Measurements from ENCODE around the gene IL17RE. TPM values are rescaled to one million over a fixed set of nuclear protein-coding genes. Genes with fewer than 3 reads are reported as not detected.

Gene IL17RE
- total and polyA plus RNA-seq, 12 donors, result 0.22 to 4.3 (median 1.5) TPM

GRCh38 chr3:9948586-9948985 lies 45.9 kb downstream of the IL17RE start:
- intact Hi-C loops (cut with DNase I), result loop anchor here in 1 of 2 donors (10.0 kb wide), 1 partner anchor 224 kb away; no protein-coding TSS in a partner anchor
- Histone ChIP-seq H3K9me3 (replicated peaks in 1 of 3) (no peaks in the 10 kb centered on the region), H3K27ac (no peak overlapping the region)

GRCh38 chr3:9949115-9949514 lies 46.5 kb downstream of the IL17RE start:
- intact Hi-C loops (cut with DNase I), result loop anchor here in 1 of 2 donors (10.0 kb wide), 1 partner anchor 224 kb away; no protein-coding TSS in a partner anchor
- H3K4me3 ChIP-seq, result no peak overlapping the region

More at GRCh38 chr3:9948586-9948985, 45.9 kb downstream of the IL17RE start:
- WGBS, 4 donors, result 82 to 93% (median 90%) methylated on average over 1 to 3 of the region's 3 CpGs
- Histone ChIP-seq H3K27me3 (no peaks in the 10 kb centered on the region), H3K4me1 (replicated peaks in 1 of 2) (peaks cover 14 to 30% of the 10 kb centered on the region in 2 donors), H3K36me3 (replicated peaks in 1 of 2) (no peaks in the 10 kb centered on the region), H3K4me3 (no peak overlapping the region)
- TF ChIP-seq POLR2A (IDR thresholded peaks at IDR 0.05), result no peak
- TF ChIP-seq, protein P1, sequence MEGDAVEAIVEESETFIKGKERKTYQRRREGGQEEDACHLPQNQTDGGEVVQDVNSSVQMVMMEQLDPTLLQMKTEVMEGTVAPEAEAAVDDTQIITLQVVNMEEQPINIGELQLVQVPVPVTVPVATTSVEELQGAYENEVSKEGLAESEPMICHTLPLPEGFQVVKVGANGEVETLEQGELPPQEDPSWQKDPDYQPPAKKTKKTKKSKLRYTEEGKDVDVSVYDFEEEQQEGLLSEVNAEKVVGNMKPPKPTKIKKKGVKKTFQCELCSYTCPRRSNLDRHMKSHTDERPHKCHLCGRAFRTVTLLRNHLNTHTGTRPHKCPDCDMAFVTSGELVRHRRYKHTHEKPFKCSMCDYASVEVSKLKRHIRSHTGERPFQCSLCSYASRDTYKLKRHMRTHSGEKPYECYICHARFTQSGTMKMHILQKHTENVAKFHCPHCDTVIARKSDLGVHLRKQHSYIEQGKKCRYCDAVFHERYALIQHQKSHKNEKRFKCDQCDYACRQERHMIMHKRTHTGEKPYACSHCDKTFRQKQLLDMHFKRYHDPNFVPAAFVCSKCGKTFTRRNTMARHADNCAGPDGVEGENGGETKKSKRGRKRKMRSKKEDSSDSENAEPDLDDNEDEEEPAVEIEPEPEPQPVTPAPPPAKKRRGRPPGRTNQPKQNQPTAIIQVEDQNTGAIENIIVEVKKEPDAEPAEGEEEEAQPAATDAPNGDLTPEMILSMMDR (IDR thresholded peaks at IDR 0.05), result no peak
- DNase-seq, result no peak

DNA sequence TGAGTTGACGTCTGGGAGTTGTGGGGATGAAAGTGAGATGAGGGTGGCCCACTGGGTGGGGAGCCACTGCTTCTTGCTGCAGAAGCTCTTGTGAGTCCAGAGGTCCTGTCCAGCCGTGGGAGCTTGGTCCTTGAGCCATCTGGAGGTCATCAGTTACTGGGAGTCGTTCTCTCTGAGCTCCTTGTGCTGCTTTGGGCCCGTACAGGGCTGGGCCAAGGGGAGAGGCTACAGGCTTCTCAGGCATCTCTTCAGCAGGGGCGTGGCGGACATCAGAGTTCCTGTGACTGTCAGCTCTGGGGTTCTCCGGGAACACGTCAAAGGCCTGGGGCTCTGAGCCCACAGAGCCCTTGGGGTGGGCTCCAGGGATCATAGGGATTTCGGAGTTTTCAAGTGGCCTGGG lies 47.0 kb downstream of the IL17RE start:
- Histone ChIP-seq H3K9me3 (replicated peaks in 1 of 3) (no peaks in the 10 kb centered on the region), H3K27ac (no peak overlapping the region), H3K27me3 (no peaks in the 10 kb centered on the region), H3K4me1 (replicated peaks in 1 of 2) (peaks cover 14 to 30% of the 10 kb centered on the region in 2 donors), H3K36me3 (replicated peaks in 1 of 2) (no peaks in the 10 kb centered on the region), H3K4me3 (no peak overlapping the region)
- no peak for DNase-seq
- no peak for TF ChIP-seq POLR2A (IDR thresholded peaks at IDR 0.05)
- TF ChIP-seq, protein P1 (IDR thresholded peaks at IDR 0.05), result no peak
- intact Hi-C loops (cut with DNase I), result loop anchor here in 1 of 2 donors (10.0 kb wide), 1 partner anchor 225 kb away; no protein-coding TSS in a partner anchor
- 65 to 100% (median 79%) methylated on average over 2 to 9 of the region's 9 CpGs for WGBS, 4 donors

More at GRCh38 chr3:9949115-9949514, 46.5 kb downstream of the IL17RE start:
- H3K27ac ChIP-seq, result no peak overlapping the region
- no peaks in the 10 kb centered on the region for H3K27me3 ChIP-seq
- WGBS, 4 donors, result 86 to 100% (median 95%) methylated on average over 4 to 7 of the region's 7 CpGs
- DNase-seq, result no peak
- H3K36me3 ChIP-seq (replicated peaks in 1 of 2), result no peaks in the 10 kb centered on the region
- peaks cover 14 to 30% of the 10 kb centered on the region in 2 donors for H3K4me1 ChIP-seq (replicated peaks in 1 of 2)
- TF ChIP-seq POLR2A (IDR thresholded peaks at IDR 0.05), result no peak
- TF ChIP-seq, protein P1 (IDR thresholded peaks at IDR 0.05), result no peak
- H3K9me3 ChIP-seq (replicated peaks in 1 of 3), result no peaks in the 10 kb centered on the region

GRCh38 chr3:9951126-9951525 lies 48.5 kb downstream of the IL17RE start:
- Histone ChIP-seq H3K27ac (no peak overlapping the region), H3K36me3 (replicated peaks in 1 of 2) (no peaks in the 10 kb centered on the region), H3K27me3 (no peaks in the 10 kb centered on the region), H3K4me3 (no peak overlapping the region), H3K4me1 (replicated peaks in 1 of 2) (peaks cover 14 to 27% of the 10 kb centered on the region in 2 donors), H3K9me3 (replicated peaks in 1 of 3) (no peaks in the 10 kb centered on the region)
- 42 to 55% (median 50%) methylated on average over 3 to 7 of the region's 7 CpGs for WGBS, 4 donors
- TF ChIP-seq POLR2A (IDR thresholded peaks at IDR 0.05), result no peak
- TF ChIP-seq, protein P1 (IDR thresholded peaks at IDR 0.05), result no peak
- no peak for DNase-seq
- intact Hi-C loops (cut with DNase I), result no loop called here
